ENCODE results near the gene PLCH1.

DNA sequence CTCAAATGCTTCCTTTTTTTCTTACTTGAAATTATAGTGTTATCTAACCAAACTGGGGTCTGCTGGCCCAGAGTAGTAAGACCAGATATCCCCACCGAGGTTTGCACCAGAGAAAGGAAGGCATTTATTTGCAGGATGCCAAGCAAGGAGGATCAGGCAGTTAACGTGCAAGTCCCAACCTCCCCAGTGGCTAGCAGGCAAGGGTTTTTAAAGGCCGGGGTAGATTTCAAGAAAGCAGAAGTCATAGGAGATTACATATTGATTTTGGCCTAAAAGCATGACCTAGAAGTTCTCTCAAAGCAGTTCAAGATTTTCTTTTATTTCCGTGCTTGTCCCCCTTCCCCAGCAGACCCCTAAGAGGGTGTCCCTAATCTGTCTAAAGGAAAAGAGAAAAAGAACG, 418.6 kb downstream of the PLCH1 start:
- TF ChIP-seq, protein P1, sequence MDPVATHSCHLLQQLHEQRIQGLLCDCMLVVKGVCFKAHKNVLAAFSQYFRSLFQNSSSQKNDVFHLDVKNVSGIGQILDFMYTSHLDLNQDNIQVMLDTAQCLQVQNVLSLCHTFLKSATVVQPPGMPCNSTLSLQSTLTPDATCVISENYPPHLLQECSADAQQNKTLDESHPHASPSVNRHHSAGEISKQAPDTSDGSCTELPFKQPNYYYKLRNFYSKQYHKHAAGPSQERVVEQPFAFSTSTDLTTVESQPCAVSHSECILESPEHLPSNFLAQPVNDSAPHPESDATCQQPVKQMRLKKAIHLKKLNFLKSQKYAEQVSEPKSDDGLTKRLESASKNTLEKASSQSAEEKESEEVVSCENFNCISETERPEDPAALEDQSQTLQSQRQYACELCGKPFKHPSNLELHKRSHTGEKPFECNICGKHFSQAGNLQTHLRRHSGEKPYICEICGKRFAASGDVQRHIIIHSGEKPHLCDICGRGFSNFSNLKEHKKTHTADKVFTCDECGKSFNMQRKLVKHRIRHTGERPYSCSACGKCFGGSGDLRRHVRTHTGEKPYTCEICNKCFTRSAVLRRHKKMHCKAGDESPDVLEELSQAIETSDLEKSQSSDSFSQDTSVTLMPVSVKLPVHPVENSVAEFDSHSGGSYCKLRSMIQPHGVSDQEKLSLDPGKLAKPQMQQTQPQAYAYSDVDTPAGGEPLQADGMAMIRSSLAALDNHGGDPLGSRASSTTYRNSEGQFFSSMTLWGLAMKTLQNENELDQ (tag by site-specific recombination; IDR thresholded peaks at IDR 0.05; ENCODE audit: low read depth), result no peak
- TF ChIP-seq, protein P2, sequence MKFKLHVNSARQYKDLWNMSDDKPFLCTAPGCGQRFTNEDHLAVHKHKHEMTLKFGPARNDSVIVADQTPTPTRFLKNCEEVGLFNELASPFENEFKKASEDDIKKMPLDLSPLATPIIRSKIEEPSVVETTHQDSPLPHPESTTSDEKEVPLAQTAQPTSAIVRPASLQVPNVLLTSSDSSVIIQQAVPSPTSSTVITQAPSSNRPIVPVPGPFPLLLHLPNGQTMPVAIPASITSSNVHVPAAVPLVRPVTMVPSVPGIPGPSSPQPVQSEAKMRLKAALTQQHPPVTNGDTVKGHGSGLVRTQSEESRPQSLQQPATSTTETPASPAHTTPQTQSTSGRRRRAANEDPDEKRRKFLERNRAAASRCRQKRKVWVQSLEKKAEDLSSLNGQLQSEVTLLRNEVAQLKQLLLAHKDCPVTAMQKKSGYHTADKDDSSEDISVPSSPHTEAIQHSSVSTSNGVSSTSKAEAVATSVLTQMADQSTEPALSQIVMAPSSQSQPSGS (tag by site-specific recombination; IDR thresholded peaks at IDR 0.05; ENCODE audit: low read depth), result no peak
- TF ChIP-seq, protein P3, sequence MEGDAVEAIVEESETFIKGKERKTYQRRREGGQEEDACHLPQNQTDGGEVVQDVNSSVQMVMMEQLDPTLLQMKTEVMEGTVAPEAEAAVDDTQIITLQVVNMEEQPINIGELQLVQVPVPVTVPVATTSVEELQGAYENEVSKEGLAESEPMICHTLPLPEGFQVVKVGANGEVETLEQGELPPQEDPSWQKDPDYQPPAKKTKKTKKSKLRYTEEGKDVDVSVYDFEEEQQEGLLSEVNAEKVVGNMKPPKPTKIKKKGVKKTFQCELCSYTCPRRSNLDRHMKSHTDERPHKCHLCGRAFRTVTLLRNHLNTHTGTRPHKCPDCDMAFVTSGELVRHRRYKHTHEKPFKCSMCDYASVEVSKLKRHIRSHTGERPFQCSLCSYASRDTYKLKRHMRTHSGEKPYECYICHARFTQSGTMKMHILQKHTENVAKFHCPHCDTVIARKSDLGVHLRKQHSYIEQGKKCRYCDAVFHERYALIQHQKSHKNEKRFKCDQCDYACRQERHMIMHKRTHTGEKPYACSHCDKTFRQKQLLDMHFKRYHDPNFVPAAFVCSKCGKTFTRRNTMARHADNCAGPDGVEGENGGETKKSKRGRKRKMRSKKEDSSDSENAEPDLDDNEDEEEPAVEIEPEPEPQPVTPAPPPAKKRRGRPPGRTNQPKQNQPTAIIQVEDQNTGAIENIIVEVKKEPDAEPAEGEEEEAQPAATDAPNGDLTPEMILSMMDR (tag by site-specific recombination; IDR thresholded peaks at IDR 0.05), result no peak
- TF ChIP-seq, protein P4, sequence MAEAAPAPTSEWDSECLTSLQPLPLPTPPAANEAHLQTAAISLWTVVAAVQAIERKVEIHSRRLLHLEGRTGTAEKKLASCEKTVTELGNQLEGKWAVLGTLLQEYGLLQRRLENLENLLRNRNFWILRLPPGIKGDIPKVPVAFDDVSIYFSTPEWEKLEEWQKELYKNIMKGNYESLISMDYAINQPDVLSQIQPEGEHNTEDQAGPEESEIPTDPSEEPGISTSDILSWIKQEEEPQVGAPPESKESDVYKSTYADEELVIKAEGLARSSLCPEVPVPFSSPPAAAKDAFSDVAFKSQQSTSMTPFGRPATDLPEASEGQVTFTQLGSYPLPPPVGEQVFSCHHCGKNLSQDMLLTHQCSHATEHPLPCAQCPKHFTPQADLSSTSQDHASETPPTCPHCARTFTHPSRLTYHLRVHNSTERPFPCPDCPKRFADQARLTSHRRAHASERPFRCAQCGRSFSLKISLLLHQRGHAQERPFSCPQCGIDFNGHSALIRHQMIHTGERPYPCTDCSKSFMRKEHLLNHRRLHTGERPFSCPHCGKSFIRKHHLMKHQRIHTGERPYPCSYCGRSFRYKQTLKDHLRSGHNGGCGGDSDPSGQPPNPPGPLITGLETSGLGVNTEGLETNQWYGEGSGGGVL (tag by site-specific recombination; IDR thresholded peaks at IDR 0.05), result no peak
- no peak for TF ChIP-seq HOXA7 (CRISPR knock-in tag; IDR thresholded peaks at IDR 0.05; ENCODE audit: borderline replicate concordance)
- TF ChIP-seq KLF1 (tag by site-specific recombination; IDR thresholded peaks at IDR 0.05), result no peak
- TF ChIP-seq ZBTB8A (tag by site-specific recombination; IDR thresholded peaks at IDR 0.05), result no peak
- TF ChIP-seq ZNF433 (tag by site-specific recombination; IDR thresholded peaks at IDR 0.05; ENCODE audit: low read depth), result no peak
- TF ChIP-seq, protein P5, sequence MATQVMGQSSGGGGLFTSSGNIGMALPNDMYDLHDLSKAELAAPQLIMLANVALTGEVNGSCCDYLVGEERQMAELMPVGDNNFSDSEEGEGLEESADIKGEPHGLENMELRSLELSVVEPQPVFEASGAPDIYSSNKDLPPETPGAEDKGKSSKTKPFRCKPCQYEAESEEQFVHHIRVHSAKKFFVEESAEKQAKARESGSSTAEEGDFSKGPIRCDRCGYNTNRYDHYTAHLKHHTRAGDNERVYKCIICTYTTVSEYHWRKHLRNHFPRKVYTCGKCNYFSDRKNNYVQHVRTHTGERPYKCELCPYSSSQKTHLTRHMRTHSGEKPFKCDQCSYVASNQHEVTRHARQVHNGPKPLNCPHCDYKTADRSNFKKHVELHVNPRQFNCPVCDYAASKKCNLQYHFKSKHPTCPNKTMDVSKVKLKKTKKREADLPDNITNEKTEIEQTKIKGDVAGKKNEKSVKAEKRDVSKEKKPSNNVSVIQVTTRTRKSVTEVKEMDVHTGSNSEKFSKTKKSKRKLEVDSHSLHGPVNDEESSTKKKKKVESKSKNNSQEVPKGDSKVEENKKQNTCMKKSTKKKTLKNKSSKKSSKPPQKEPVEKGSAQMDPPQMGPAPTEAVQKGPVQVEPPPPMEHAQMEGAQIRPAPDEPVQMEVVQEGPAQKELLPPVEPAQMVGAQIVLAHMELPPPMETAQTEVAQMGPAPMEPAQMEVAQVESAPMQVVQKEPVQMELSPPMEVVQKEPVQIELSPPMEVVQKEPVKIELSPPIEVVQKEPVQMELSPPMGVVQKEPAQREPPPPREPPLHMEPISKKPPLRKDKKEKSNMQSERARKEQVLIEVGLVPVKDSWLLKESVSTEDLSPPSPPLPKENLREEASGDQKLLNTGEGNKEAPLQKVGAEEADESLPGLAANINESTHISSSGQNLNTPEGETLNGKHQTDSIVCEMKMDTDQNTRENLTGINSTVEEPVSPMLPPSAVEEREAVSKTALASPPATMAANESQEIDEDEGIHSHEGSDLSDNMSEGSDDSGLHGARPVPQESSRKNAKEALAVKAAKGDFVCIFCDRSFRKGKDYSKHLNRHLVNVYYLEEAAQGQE (tag by site-specific recombination; IDR thresholded peaks at IDR 0.05), result no peak
- TF ChIP-seq ZNF626 (tag by site-specific recombination; IDR thresholded peaks at IDR 0.05), result no peak
- TF ChIP-seq ZNF548 (tag by site-specific recombination; IDR thresholded peaks at IDR 0.05), result no peak
- TF ChIP-seq KLF16 (tag by site-specific recombination; IDR thresholded peaks at IDR 0.05), result no peak
- no peak for TF ChIP-seq GLIS2 (tag by site-specific recombination; IDR thresholded peaks at IDR 0.05)
- TF ChIP-seq, protein P6, sequence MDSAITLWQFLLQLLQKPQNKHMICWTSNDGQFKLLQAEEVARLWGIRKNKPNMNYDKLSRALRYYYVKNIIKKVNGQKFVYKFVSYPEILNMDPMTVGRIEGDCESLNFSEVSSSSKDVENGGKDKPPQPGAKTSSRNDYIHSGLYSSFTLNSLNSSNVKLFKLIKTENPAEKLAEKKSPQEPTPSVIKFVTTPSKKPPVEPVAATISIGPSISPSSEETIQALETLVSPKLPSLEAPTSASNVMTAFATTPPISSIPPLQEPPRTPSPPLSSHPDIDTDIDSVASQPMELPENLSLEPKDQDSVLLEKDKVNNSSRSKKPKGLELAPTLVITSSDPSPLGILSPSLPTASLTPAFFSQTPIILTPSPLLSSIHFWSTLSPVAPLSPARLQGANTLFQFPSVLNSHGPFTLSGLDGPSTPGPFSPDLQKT (IDR thresholded peaks at IDR 0.05; ENCODE audit: borderline replicate concordance, low read depth, low read length), result no peak
